ENCODE data around the gene CRYGS. TPM values are rescaled to one million over a fixed set of nuclear protein-coding genes. Genes with fewer than 3 reads are reported as not detected.
A peak's percentile ranks its signal among the peaks of the same experiment; 100 is the strongest.
"Not testable (repeated sequence)": the region's sequence is repeated elsewhere in the genome, so short reads cannot be mapped to it uniquely, and the experiment has no call there.

The CRYGS gene
- total RNA-seq (ENCODE audit: insufficient read depth, low replicate concordance), result 8.4 TPM

DNA sequence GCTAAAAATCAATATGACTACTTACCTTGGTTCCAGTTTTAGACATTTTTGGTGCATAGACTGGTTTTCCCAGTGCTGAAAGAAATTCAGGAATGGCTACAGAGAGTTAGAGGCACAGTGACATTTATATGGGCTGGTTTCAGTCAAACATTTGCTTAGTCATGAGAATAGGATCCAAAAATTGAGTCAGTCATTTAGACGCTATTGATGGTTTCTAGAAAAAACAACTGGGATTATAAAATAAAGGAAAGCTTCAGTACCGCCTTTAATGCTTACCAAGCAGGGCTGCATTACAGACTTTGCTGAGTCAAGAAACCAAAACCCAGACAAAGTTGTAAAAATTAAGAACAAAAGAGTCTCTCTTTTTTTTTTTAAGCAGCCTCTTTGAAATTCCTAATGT lies at the start of gene CRYGS:
CRYGS (minus strand) TSS at position 100 of the 400 bp plus-strand sequence; CDS start at position 46, 54 bp downstream.
- DNase-seq (ENCODE audit: low spot score), result no peak

- DNase-seq (ENCODE audit: low spot score), result no peak
These were observed 49.7 kb upstream of the CRYGS start for GRCh38 chr3:186593862-186594261.

DNA sequence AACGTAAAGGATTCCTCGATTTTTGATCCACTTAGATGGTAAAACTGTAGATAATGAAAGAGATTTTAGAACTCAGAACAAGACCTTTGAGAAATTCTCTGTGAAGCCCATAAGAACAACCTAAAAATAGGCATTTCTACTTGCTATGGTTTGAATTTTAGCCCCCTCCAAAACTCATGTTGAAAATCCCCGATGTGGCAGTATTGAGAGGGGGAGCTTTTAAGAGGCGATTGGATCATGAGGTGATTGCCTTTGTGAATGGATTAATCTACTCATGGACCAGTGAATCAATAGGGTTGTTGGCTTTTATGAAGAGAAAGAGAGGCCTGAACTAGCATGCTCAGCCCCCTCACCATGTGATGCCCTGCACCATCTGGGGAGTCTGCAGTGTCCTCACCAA lies 48.5 kb upstream of the CRYGS start:
- DNase-seq (ENCODE audit: low spot score), result no peak

GRCh38 chr3:186590580-186591295 lies 46.6 kb upstream of the CRYGS start:
- DNase-seq (ENCODE audit: low spot score), result no peak

DNA sequence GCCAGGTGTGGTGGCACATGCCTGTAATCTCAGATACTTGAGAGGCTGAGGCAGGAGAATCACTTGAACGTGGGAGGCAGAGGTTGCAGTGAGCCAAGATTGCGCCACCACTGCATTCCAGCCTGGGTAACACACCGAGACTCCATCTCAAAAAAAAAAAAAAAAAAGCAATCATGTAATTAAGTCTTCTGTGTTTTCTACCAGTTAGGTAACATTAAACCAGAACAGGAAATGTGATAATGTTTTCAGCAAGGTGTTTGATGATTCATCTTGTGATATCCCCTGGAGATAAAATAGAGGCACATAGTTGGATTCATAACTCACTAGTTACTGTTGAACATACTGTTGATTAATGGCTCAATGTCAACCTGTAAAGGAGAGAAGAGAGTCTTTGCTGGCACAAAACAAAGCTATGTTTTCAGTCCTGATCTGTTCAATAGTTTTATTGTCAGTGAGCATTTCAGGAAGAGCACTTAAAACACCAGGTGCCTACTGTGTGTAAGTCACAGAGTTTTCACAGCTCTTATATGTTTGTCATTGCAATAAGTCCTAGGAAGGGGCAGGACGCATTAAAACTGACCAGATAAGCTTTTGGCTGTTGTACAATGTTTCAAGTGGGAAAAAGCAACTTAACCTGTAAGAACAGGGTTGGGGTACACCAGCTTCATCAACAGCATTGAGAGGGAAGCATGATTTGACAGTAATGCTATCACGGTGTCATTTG lies 45.8 kb upstream of the CRYGS start:
- DNase-seq (ENCODE audit: low spot score), result peak; percentile 11

GRCh38 chr3:186589121-186589520 lies 44.9 kb upstream of the CRYGS start:
- no peak for DNase-seq (ENCODE audit: low spot score)

DNA sequence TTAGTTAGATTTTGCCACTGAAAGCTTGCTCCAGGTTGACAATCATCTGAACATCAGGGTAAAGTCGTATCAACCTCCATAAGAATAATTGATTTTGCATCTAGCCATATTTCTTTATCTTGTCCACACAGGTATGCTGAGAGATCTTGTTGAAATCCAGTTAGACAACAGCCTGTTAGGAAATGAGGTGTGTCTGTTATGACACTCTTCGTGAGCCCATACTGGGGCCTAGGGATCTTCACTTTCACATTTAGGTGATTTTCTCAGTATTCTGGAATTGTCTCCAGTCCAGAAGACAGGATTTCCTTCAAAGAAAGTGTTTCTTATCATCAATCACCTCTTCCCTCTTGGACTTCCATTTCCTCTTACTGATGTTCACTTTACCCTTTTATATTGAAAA lies 44.5 kb upstream of the CRYGS start:
- DNase-seq (ENCODE audit: low spot score), result peak; percentile 13

GRCh38 chr3:186587183-186587582 lies 43.0 kb upstream of the CRYGS start:
- no peak for DNase-seq (ENCODE audit: low spot score)

- DNase-seq (ENCODE audit: low spot score), result not testable (repeated sequence)
These were observed 42.1 kb upstream of the CRYGS start for GRCh38 chr3:186586245-186586644.

- no peak for DNase-seq (ENCODE audit: low spot score)
These were observed 39.7 kb upstream of the CRYGS start for GRCh38 chr3:186583831-186584230.

DNA sequence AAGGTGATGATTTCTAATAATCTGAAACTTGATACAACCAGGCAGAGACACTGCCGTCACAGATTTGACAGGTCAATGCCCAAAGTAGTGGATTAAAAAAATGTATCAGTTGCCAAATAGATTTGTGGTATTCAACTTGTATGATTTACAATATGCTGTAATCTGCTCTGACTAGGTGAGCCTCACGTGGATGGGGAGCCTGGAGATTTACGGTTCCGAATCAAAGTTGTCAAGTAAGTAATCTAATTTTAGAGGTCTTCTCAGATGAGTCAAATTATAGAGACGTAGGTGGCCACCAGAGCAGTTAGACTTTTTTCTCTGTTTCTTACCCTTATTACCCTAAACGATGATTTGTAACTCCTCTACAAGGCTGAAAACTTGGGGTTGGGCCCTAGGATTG lies 38.4 kb upstream of the CRYGS start:
- no peak for DNase-seq (ENCODE audit: low spot score)

DNA sequence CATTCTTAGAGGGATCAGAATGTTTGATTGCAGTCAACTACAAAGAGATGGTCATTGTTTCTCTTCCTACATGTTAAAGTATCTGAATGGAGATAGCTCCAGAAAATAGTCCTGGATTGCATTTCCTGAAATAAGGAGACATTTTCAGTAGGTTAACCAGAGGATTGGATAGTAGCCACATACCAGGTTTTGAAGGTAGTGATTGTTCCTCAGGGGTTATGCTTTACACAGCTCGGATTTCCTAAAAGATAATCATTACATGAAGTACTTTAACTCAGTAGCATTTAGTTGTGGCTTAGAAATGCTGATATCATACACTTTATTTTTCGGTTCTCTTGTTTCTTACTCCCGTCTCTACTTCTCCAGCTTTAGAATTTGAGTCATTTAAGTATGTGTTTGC lies 36.6 kb upstream of the CRYGS start:
- no peak for DNase-seq (ENCODE audit: low spot score)

GRCh38 chr3:186577521-186577920 lies 33.3 kb upstream of the CRYGS start:
- no peak for DNase-seq (ENCODE audit: low spot score)

GRCh38 chr3:186571644-186572013 lies 27.4 kb upstream of the CRYGS start:
- DNase-seq (ENCODE audit: low spot score), result no peak

DNA sequence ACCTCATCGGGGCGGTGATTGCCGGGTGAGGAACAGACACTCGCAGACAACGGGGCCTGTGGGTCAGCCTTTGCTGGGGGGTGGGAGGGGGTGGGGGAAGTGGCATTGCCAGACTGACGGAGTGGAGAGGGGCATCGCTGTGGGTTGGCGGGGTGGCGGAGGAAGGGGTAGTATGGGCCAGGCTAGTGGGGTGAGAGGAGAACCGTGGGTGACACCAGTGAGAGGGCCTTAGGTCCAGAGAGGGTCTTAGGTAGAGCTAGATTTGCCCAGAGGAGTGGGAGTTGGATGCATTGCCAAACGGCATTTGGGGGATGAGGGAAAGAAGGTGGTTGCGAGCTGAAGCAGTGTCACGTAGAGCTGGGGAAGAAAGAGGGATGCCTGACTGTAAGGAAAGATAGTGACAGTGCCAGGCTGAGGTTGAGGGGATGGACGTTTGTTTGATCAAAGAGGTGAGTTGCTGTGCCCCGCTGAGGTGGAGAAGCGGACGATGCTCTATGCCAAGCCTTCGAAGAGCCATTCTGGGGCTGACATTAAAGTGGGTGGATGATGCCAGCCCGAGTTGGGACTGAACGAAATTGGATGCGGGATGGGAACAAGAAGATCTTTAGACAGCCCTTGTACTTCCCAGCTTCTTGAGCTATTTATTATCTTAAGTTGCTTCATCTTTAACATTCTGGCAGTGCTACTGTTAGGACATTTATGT lies 26.9 kb upstream of the CRYGS start:
- DNase-seq (ENCODE audit: low spot score), result no peak

GRCh38 chr3:186570096-186570940 lies 26.1 kb upstream of the CRYGS start, which contains the start of gene DNAJB11:
DNAJB11 (plus strand) TSS chr3:186570720; CDS start chr3:186570898, 178 bp downstream.
- peak; percentile 100 for DNase-seq (ENCODE audit: low spot score)

DNA sequence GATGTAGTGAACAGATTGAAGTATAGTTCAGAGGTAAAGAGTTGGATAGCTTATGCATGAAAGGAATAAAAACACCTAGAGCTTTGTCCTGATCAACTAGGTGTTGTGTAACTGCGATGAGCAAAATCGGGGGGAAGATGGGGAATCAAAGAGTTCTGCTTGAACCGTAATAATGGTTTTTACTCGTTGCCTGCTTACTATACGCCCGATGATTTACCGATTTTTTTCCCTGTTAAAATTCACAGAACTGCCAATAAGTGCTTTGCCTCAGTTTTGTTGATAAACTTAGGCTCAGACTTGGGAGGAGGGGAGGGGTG lies 25.6 kb upstream of the CRYGS start:
- DNase-seq (ENCODE audit: low spot score), result no peak

DNA sequence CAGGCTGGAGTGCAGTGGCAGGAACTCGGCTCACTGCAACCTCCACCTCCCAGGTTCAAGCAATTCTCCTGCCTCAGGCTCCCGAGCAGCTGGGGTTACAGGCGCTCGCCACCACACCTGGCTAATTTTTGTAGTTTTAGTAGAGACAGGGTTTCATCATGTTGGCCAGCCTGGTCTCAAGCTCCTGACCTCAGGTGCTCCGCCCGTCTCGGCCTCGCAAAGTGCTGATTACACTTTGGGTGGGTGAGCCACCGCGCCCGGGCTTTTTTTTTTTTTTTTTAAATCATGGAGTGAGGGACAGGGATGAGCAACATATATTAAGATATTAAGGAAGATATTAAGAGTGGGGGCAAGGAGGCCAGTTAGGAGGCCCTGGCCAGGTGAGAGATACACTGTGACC lies 25.2 kb upstream of the CRYGS start:
- not testable (repeated sequence) for DNase-seq (ENCODE audit: low spot score)

DNA sequence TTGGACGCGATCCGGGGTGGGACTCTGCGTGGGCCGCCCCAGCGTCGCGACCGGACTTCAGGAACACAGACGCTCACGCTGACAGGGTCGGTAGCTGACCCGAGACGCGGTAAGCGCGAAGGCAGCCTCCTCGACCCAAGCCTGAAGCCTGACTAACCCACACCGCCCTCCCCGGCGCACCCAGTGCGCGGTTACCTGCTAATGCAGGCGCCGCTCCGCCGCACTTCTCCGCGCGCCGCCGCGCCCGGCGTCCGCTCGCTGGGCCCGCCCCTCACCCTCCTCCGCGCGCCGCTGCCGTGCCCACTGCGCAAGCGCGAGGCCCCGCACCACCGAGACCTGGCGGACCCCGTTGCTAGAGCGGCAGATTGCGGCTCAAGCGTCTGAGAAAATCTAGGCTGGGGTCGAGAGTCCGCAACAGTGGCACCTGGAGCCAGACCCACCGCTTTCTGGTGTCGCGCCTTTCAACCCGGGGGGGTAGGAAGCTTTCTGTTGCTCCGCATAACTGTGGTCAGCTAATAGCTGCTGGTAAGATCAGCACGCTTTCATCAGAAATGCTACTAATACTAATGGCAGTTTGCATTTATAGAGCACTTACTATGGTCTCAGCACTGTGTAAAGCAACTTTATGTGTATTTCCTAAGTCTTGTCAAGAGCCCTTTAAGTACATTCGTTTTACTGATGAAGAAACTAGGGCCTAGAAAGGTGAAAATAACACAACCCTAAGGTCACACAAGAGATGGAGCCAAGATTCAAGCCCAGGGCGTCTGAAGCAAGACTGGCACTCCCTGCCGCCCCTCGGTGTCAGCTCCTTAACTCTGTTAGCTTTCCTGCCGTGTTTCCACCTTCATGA lies 23.1 kb upstream of the CRYGS start, which contains the start of gene TBCCD1:
TBCCD1 (minus strand) TSS at position 268 of the 850 bp plus-strand sequence. CDS start 3,010 bp downstream, outside the sequence.
- peak; percentile 90 for DNase-seq (ENCODE audit: low spot score)

DNA sequence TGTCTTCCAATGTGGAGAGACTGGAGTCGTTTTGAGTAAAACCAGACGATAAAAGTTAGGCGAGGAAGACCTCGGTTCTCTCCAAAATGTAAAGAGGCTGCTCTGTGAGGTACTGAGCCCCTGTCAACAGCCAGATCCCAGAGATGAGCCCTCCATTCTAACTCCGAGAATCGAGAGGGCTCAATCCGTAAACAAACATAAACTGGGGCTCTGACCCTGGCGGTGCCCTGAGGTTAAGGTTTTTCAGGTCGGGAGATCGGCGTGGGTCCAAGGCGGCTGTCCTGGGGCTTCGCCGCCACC lies 22.5 kb upstream of the CRYGS start:
- DNase-seq (ENCODE audit: low spot score), result no peak

DNA sequence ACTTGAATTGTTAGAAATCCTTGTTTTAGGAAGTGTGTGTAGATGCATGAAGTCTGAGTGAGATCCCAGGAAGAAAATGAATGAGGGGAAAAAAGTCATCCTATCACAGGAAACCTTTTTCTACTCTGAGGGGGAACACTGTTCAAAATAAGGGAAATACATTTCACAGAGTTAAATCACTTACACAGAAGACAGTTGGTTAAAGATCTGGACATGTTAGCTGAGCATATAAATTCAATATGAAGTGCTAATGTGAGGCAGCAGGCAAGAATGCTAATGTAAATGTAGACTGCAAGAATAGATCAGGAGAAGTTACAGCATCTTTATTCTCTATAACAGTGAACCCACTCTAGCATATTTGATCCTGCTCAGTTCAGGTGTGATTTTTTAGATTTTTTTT lies 20.4 kb upstream of the CRYGS start:
- no peak for DNase-seq (ENCODE audit: low spot score)
